PC-3 (cell line): ENCODE measurements around the gene SMG6.

ENCODE experiments used
- EZH2 ChIP-seq: fragments of 300-600 bp; sonication (generic); IDR thresholded peaks from one replicate; pipeline ENCODE4 v1.6.1; 2017; ENCODE audit warnings: antibody characterized with exemption, mild to moderate bottlenecking, low read length; ENCODE audit not compliant: unreplicated experiment
- EZH2phosphoT487 ChIP-seq: fragments of 300-600 bp; sonication (generic); IDR thresholded peaks from 2 replicates; pipeline ENCODE4 v1.6.1; 2018; ENCODE audit warnings: mild to moderate bottlenecking, antibody characterized with exemption, low read length, borderline replicate concordance
- TF ChIP-seq, protein P1 (sequence below): fragments of 300-600 bp; sonication (generic); conservative IDR thresholded peaks from 2 replicates; pipeline ENCODE4 v1.5.1; 2017; ENCODE audit warnings: antibody characterized with exemption, low read depth, mild to moderate bottlenecking, low read length

GRCh38 chr17:2263183-2264066, 40.2 kb downstream of the SMG6 start:
- TF ChIP-seq, protein P1, sequence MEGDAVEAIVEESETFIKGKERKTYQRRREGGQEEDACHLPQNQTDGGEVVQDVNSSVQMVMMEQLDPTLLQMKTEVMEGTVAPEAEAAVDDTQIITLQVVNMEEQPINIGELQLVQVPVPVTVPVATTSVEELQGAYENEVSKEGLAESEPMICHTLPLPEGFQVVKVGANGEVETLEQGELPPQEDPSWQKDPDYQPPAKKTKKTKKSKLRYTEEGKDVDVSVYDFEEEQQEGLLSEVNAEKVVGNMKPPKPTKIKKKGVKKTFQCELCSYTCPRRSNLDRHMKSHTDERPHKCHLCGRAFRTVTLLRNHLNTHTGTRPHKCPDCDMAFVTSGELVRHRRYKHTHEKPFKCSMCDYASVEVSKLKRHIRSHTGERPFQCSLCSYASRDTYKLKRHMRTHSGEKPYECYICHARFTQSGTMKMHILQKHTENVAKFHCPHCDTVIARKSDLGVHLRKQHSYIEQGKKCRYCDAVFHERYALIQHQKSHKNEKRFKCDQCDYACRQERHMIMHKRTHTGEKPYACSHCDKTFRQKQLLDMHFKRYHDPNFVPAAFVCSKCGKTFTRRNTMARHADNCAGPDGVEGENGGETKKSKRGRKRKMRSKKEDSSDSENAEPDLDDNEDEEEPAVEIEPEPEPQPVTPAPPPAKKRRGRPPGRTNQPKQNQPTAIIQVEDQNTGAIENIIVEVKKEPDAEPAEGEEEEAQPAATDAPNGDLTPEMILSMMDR, result no peak
- TF ChIP-seq EZH2 (no peak), EZH2phosphoT487 (no peak)
